Esophagus muscularis mucosa (tissue), 4 donors: ENCODE measurements around the gene SPG11. TPM values are rescaled to one million over a fixed set of nuclear protein-coding genes. Genes with fewer than 3 reads are reported as not detected.
"Not testable (repeated sequence)": the region's sequence is repeated elsewhere in the genome, so short reads cannot be mapped to it uniquely, and the experiment has no call there.

Experiments used
- DNase-seq: peaks from one replicate; pipeline ENCODE4 v3.0.0-alpha.2; 2017; ENCODE audit errors: extremely low spot score
- H3K27ac ChIP-seq, 4 donors: fragments of 200-600 bp; sonication (generic); replicated peaks in 1 of 4; 1 replicate in 3 of 4; 2 replicates in 1 of 4; pipeline ENCODE4 v1.5.1; 2016 to 2019; ENCODE audit warnings: mild to moderate bottlenecking in 1 of 4
- H3K27me3 ChIP-seq, 4 donors: fragments of 200-600 bp; sonication (generic); one replicate each; pipeline versions ENCODE4 v1.5.1 to v1.6.0; 2016 to 2019
- H3K36me3 ChIP-seq, 4 donors: fragments of 200-600 bp; sonication (generic); one replicate each; pipeline ENCODE4 v1.5.1; 2016 to 2019
- H3K4me1 ChIP-seq, 4 donors: fragments of 200-600 bp; sonication (generic); one replicate each; pipeline ENCODE4 v1.5.1; 2016 to 2019
- H3K4me3 ChIP-seq, 4 donors: fragments of 200-600 bp; sonication (generic); 1 replicate in 2 of 4; 2 replicates in 2 of 4; pipeline ENCODE4 v1.5.1; 2016 to 2019; ENCODE audit warnings: mild to moderate bottlenecking in 4 of 4, moderate library complexity in 1 of 4
- H3K9me3 ChIP-seq, 4 donors: fragments of 200-600 bp; sonication (generic); 1 replicate in 3 of 4; 2 replicates in 1 of 4; pipeline ENCODE4 v1.5.1; 2016 to 2019
- EP300 ChIP-seq: sonication (generic); formaldehyde crosslinking; IDR thresholded peaks from one replicate; pipeline ENCODE4 v1.6.1; 2017; ENCODE audit warnings: antibody characterized with exemption
- POLR2A ChIP-seq: fragments of 450-650 bp; IDR thresholded peaks from one replicate; pipeline ENCODE4 v1.6.1; 2017; ENCODE audit warnings: antibody characterized with exemption, moderate library complexity, mild to moderate bottlenecking, low read depth
- POLR2AphosphoS5 ChIP-seq, 2 donors: sonication (generic); formaldehyde crosslinking; IDR thresholded peaks; one replicate each; pipeline ENCODE4 v1.6.1; 2017; ENCODE audit warnings: antibody characterized with exemption in 2 of 2
- WGBS: methylation state at CpG from one replicate; pipeline ENCODE4 v1.1.5; 2018; 5-methylcytosine and 5-hydroxymethylcytosine counted together
- intact Hi-C: fragments of 100-400 bp; cut with DNase I; formaldehyde crosslinking; loops from one replicate; pipeline ENCODE4 v1.15.1; 2023
- total RNA-seq, 4 donors: library from RNA; depleted of rRNA; stranded (reverse); fragments of >200 nt; gene quantifications; one replicate each; pipeline versions ENCODE4 v1.1.0 to v1.2.1, GENCODE V29; 2016
- TF ChIP-seq, protein P1 (sequence below), 3 experiments: fragments of 200-600 bp in 2 of 3; fragments of 450-650 bp in 1 of 3; sonication (generic) in 2 of 3; IDR thresholded peaks; one replicate each; pipeline ENCODE4 v1.5.1; 2017 to 2019; ENCODE audit warnings: antibody characterized with exemption in 3 of 3, mild to moderate bottlenecking in 2 of 3, moderate library complexity in 1 of 3

SPG11 gene
- total RNA-seq, 4 donors from 2014 or later = 40.4 to 80.6 (median 55.2) TPM

DNA sequence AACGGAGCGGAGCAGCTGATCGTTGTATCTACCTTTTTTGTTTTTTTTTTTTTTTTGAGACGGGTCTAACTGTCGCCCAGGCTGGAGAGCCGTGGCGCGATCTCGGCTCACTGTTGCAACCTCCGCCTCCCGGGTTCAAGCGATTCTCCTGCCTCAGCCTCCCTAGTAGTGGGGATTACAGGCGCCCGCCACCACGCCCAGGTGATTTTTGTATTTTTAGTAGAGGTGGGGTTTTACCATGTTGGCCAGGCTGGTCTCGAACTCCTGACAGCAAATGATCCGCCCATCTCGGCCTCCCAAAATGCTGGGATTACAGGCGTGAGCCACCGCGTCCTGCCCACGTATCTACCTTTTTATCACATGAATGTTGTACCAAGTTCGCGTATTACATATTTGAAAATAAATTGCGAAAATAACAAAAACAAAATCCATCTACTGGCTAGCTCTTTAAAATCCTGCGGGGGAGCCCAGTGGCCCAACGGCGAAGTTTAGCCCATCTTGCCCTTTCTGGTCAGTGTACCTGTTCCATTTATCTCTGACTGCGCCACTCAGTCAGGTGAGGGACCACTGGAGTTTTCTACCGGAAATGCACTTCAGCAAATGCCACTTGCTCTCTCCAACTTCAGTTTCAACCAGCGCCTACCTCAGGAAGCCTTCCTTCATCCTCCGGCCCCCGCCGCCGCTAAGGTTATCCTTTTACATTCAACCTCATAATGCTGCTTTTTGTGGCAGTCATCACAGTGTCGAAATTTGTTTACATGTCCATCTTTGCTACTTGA lies 127.8 kb downstream of the SPG11 start:
- Histone ChIP-seq H3K36me3 (peaks cover 4 to 31% (median 14%) of the 10 kb centered on the region in 4 donors), H3K27me3 (no peaks in the 10 kb centered on the region), H3K9me3 (no peaks in the 10 kb centered on the region), H3K27ac (peak overlapping the region; percentile 93 to 99 (median 98)), H3K4me3 (peak overlapping the region; percentile 79 to 99 (median 88)), H3K4me1 (peaks cover 27 to 41% (median 38%) of the 10 kb centered on the region in 4 donors)
- TF ChIP-seq POLR2AphosphoS5 (IDR thresholded peaks at IDR 0.05) (no peak), EP300 (no peak), POLR2A (no peak)
- TF ChIP-seq, protein P1, sequence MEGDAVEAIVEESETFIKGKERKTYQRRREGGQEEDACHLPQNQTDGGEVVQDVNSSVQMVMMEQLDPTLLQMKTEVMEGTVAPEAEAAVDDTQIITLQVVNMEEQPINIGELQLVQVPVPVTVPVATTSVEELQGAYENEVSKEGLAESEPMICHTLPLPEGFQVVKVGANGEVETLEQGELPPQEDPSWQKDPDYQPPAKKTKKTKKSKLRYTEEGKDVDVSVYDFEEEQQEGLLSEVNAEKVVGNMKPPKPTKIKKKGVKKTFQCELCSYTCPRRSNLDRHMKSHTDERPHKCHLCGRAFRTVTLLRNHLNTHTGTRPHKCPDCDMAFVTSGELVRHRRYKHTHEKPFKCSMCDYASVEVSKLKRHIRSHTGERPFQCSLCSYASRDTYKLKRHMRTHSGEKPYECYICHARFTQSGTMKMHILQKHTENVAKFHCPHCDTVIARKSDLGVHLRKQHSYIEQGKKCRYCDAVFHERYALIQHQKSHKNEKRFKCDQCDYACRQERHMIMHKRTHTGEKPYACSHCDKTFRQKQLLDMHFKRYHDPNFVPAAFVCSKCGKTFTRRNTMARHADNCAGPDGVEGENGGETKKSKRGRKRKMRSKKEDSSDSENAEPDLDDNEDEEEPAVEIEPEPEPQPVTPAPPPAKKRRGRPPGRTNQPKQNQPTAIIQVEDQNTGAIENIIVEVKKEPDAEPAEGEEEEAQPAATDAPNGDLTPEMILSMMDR (IDR thresholded peaks at IDR 0.05) = no peak
- no peak for DNase-seq
- WGBS = 63% methylated on average over 36 of the region's 36 CpGs
- intact Hi-C loops = loop anchor here (5.0 kb wide), 1 partner anchor 108 kb away; the partner anchor contains the start of gene CTDSPL2

DNA sequence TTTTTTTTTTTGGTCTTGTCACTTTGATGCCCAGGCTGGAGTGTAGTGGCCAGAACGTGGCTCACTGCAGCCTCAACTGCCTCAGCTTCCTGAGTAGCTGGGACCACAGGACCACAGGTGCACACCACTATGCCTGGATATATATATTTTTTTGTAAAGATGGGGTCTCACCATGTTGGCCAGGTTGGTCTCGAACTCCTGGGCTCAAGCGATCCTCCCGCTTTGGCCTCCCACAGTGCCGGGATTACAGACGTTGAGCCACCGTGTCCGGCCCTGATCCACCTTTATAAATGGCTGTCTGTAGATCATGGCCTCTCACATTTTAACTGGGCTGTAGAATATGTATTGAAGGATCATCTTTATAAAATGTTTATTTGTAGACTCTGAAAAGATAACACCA lies 128.4 kb downstream of the SPG11 start:
- Histone ChIP-seq H3K9me3 (no peaks in the 10 kb centered on the region), H3K27ac (peak overlapping the region in 2 of 4 donors; percentile 93 to 99), H3K36me3 (peaks cover 4 to 36% (median 12%) of the 10 kb centered on the region in 4 donors), H3K27me3 (no peaks in the 10 kb centered on the region), H3K4me3 (peak overlapping the region in 2 of 4 donors; percentile 79 to 99), H3K4me1 (peaks cover 22 to 36% (median 33%) of the 10 kb centered on the region in 4 donors)
- TF ChIP-seq POLR2AphosphoS5 (IDR thresholded peaks at IDR 0.05) (no peak), EP300 (no peak), POLR2A (no peak)
- TF ChIP-seq, protein P1 (IDR thresholded peaks at IDR 0.05) = no peak
- intact Hi-C loops = loop anchor here (5.0 kb wide), 1 partner anchor 108 kb away; the partner anchor contains the start of gene CTDSPL2
- DNase-seq = no peak
- WGBS = 93% methylated on average over 8 of the region's 8 CpGs

DNA sequence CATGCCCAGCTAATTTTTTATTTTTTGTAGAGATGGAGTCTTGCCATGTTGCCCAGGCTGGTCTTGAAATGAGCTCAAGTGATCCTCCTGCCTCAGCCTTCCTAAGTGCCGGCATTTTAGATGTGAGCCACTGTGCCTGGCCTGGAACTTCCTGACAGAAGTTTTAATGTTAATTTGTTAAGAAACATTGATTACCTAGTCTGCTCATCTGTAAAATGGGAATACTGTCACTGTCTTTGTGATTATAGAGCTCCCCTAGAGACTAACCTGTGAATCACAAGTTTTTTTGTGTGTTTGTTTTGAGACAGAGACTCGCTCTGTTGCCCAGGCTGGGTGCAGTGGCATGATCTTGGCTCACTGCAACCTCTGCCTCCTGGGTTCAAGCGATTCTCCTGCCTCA lies 130.8 kb downstream of the SPG11 start:
- intact Hi-C loops = no loop called here
- Histone ChIP-seq H3K27ac (no peak overlapping the region), H3K9me3 (no peaks in the 10 kb centered on the region), H3K27me3 (no peaks in the 10 kb centered on the region), H3K4me3 (no peak overlapping the region), H3K36me3 (peaks cover 0 to 29% (median 5%) of the 10 kb centered on the region in 4 donors), H3K4me1 (peaks cover 10 to 19% (median 14%) of the 10 kb centered on the region in 4 donors)
- DNase-seq = no peak
- TF ChIP-seq EP300 = no peak
- no peak for TF ChIP-seq POLR2A
- TF ChIP-seq, protein P1 (IDR thresholded peaks at IDR 0.05) = no peak
- no peak for TF ChIP-seq POLR2AphosphoS5 (IDR thresholded peaks at IDR 0.05)
- WGBS = 92% methylated on average over 3 of the region's 3 CpGs

DNA sequence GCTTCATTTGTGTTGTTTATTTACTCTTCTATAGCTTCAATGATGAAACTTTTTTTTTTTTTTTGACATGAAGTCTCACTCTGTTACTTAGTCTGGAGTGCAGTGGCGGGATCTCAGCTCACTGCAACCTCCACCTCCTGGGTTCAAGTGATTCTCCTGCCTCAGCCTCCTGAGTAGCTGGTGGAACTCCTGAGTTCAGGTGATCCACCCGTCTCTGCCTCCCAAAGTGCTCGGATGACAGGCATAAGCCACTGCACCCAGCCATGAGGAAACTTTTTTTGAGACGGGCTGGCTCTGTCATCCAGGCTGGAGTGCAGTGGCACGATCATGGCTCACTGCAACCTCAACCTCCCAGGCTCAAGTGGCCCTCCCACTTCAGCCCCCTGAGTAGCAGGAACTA lies 131.2 kb downstream of the SPG11 start:
- Histone ChIP-seq H3K4me1 (peaks cover 10 to 17% (median 13%) of the 10 kb centered on the region in 4 donors), H3K36me3 (peaks cover 0 to 29% (median 5%) of the 10 kb centered on the region in 4 donors)
- WGBS = 93% methylated on average over 4 of the region's 5 CpGs
- intact Hi-C loops, DNase-seq, H3K27ac ChIP-seq, H3K9me3 ChIP-seq, H3K27me3 ChIP-seq, H3K4me3 ChIP-seq: not testable (repeated sequence)

DNA sequence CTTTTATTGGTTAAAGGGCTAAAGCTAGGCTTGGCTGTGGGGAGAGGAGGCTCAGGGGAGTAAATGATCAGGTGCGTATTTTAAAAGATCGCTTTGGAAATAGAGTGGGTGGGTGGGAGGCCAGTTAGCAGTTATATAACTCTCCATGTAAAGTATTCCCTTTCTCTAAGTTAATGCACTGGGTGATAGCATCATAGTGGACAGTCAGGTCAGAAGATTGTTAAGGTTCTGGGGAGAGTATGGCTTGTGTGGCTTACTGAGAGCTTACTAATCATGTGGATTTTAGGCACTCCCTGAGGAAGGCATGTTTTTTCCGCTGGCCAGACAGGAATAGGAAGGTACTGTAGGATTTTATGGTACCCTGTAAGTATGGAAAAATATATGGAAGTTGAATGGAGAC lies 132.8 kb downstream of the SPG11 start:
- 99% methylated on average over 3 of the region's 3 CpGs for WGBS
- DNase-seq = no peak
- intact Hi-C loops = no loop called here
- Histone ChIP-seq H3K4me3 (no peak overlapping the region), H3K9me3 (no peaks in the 10 kb centered on the region), H3K27ac (no peak overlapping the region), H3K4me1 (peaks cover 8 to 11% (median 8%) of the 10 kb centered on the region in 4 donors), H3K27me3 (no peaks in the 10 kb centered on the region), H3K36me3 (peaks cover 0 to 29% (median 5%) of the 10 kb centered on the region in 4 donors)
- TF ChIP-seq POLR2A (no peak), EP300 (no peak), POLR2AphosphoS5 (IDR thresholded peaks at IDR 0.05) (no peak)
- TF ChIP-seq, protein P1 (IDR thresholded peaks at IDR 0.05) = no peak
